Left kidney (tissue), 2 donors: ENCODE measurements around the gene RSF1. TPM values are rescaled to one million over a fixed set of nuclear protein-coding genes. Genes with fewer than 3 reads are reported as not detected.

Experiments used
- DNase-seq: peaks from one replicate; pipeline ENCODE4 v3.0.0-alpha.2; 2013
- polyA plus RNA-seq: library from polyadenylated mRNA; unstranded; fragments of 120-200 nt; gene quantifications from one replicate; pipeline ENCODE4 v1.2.1, GENCODE V29; 2013; ENCODE audit not compliant: insufficient read length

Gene RSF1
- polyA plus RNA-seq, 1 donor, result 76.8 TPM

DNA sequence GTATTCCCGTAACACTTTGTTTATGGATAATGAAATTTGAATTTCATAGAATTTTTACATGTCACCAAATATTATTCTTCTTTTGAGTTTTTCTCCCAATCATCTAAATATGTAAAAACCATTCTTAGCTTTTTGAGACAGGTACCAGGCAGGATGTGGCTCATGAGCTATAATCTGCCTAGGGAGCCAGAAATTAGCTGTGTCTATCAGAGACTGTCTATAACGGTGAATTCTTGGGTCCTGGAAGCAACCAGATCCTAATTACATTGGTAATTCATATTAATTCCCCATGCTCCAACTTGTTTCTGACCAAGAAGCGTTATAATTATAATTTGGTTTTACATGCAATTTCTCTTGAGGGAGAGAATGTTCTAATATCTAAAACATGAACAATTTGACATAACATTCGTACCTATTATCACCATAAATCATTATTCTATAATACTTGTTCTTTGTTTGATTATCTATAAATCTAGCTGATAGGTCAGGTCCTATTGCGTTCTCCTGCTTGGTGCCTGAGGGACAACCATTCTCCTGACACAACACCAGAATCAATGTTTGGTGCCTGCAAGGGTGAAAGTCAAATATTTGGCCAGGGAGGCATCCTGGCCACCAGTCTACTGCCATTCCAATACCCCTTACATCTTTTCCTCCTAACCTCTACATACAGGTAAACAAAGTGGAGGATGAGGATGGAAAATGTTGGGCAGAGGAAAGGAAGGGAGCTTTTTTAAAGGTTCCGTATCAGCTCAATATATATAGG, 69.9 kb downstream of the RSF1 start:
- no peak for DNase-seq

- DNase-seq, result no peak
These were observed 71.3 kb downstream of the RSF1 start for GRCh38 chr11:77749232-77749631.

DNA sequence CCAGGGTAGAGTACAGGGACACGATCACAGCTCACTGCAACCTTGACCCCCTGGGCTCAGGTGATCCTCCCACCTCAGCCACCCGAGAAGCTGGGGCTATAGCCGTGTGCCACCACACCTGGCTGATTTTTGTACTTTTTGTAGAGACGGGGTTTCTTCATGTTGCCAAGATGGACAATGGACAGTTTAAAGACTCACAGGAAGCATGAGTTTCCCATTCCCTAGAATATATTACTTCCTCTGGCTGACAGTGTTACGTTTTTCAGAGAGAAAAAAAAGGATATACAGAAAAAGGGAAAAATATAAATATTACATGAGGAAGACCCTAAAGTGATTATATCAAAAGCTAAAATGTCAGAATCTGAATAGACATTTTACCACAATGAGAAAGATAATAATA, 72.3 kb downstream of the RSF1 start:
- no peak for DNase-seq

DNA sequence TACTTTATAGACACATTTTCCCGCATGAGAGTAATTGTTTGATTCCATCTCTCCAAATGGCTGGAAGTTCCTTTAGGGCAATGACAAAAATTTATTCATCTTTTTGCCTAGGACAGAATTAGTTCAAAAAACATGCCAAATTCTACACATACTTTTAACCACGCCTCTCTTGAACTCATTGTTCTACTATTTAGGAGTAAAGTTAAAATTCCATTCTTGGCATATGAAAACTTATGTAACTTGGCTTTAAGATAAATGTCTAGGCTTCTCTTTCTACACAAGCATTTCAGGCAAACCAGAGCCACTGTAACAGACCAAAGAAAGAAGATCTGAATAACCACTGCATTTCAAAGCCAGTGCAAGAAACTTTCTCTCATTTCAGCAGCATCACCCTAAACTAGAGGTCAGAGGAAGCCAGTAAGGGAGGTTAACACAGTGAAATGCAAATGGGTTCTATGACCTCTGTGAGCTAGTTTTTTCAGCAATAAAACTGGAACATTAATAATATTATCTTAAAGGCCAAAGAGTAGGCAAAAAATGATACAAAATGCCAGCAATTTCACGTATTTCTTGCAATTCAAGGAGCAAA, 73.0 kb downstream of the RSF1 start:
- DNase-seq, result no peak

DNA sequence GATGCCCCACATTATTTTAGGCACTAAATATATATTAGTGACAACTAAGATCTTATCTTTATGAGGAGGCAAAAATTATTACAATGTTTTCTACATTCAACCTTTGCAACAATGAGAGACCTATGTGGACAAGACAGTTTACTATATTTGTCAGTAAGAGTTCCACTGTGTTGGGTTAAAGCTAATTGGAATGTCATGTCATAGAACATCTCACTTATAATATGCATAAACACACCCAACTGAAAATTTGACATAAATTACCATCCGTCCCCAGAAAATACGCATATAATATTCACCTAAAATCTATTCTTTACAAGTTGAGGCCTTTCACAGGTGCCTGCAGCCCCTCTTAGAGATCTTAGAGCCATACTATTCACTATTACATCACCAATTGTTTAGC, 84.0 kb downstream of the RSF1 start:
- DNase-seq, result no peak

DNA sequence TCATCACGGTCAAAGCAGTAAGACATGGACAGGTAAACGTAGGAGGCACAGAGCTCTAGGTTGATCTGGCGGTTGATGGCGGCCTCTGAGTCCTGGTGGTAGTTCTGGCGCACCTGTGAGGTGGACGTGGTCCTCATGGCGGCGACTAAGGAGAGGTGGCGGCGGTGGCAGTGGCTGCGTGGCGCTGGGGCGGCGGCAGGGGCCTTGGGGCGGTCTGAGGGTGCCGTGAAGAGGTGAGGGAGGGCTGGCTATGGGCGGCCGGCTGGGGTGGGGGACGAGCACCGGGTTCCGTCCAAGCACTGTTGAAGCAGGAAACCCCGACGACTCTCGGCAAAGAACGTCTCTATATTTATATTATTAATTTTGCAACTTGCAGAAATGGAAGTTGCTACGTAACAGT, 85.6 kb downstream of the RSF1 start:
- no peak for DNase-seq

DNA sequence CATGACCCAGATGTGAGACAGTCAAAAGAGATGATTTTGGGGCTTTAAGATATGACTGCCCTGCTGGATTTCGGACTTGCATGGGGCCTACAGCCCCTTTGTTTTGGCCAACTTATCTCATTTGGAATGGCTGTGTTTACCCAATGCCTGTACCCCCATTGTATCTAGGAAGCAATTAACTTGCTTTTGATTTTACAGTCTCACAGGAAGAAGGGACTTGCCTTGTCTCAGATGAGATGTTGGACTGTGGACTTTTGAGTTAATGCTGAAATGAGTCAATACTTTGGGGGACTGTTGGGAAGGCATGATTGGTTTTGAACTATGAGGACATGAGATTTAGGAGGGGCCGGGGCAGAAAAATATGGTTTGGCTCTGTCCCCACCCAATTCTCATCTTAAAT, 88.4 kb downstream of the RSF1 start:
- no peak for DNase-seq

DNA sequence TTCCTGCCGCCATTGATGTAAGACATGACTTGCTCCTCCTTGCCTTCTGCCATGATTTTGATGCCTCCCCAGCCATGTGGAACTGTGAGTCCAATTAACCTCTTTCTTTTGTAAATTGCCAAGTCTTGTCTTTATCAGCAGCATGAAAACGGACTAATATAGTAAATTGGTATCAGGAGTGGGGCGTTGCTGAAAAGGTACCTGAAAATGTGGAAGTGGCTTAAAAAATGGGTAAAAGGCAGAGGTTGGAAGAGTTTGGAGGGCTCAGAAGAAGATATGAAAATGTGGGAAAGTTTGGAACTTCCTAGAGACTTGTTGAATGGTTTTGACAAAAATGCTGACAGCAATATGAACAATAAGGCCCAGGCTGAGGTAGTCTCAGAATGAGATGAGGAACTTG, 89.7 kb downstream of the RSF1 start:
- DNase-seq, result no peak

GRCh38 chr11:77729063-77729462, 91.5 kb downstream of the RSF1 start:
- DNase-seq, result no peak

- no peak for DNase-seq
These were observed 92.2 kb downstream of the RSF1 start for GRCh38 chr11:77728203-77728786.

DNA sequence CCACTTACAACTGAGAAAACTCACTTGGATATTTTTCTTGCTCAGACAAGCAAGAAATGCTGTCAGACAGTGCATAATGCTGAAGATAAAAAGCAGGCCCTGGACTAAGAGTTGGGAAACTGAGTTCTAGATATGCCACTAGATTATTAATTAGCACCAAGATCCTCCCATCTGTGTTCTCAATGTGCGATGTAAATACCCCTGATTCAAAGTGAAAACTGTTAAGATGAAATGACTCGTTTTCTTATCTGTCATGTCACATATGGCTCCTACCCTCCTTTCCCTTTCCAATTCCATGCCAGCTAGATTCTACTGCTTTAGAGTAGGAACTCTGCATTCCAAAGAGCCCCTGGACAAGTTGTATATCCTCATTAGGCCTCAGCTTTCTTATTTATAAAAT, 94.0 kb downstream of the RSF1 start:
- no peak for DNase-seq

DNA sequence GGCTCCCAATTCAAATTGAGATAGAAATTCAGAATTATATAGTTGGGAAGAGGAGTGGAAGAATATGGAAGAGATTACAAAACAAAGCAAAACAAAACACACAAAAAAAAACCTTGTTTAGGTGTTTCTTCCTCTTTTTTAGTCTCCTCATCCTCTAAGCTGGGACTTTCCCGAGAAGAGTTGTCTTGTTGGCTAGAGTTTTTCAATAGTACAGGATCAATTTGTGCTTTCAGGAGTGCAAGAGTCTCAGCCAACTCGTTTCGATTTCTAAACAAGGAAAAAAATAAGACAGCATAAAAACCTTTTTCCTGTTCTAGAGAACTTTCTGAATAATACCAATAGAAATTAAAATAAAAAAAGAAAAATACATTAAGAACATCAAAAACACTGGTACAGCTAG, 95.1 kb downstream of the RSF1 start:
- no peak for DNase-seq

DNA sequence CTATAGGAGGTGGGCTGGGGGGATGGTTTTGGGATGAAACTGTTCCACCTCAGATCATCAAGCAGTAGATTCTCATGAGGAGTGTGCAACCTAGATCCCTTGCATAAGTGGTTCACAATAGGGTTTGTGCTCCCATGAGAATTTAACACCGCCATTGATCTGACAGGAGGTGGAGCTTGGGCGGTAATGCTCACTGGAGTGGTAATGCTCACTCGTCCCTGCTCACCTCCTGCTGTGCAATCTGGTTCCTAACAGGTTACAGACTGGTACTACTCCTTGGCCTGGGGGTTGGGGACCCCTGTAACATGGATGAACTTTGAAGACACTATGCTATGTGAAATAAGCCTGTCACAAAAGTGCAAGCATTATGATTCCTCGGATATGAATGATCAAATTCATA, 95.9 kb downstream of the RSF1 start:
- no peak for DNase-seq

DNA sequence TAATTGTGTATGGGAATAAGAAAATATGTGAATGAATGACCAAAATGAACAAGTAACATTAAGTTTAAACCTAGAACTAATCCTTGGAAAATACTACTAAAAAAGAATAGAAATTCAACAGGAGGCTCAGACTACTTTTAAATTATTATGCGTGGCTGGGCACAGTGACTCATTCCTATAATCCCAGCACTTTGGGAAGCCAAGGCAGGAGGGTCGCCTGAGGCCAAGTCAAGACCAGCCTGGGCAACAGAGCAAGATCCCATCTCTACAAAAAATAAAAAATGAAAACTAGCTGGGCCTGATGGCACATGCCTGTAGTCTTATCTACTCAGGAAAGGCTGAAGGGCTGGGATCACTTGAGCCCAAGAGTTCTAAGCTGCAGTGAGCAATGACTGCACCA, 97.5 kb downstream of the RSF1 start:
- no peak for DNase-seq

- DNase-seq, result no peak
These were observed 110.2 kb downstream of the RSF1 start for GRCh38 chr11:77710358-77710757.

GRCh38 chr11:77705876-77706579, 114.5 kb downstream of the RSF1 start:
- no peak for DNase-seq

GRCh38 chr11:77705195-77705875, 115.2 kb downstream of the RSF1 start:
- no peak for DNase-seq

- no peak for DNase-seq
These were observed 116.5 kb downstream of the RSF1 start for GRCh38 chr11:77704029-77704428.

DNA sequence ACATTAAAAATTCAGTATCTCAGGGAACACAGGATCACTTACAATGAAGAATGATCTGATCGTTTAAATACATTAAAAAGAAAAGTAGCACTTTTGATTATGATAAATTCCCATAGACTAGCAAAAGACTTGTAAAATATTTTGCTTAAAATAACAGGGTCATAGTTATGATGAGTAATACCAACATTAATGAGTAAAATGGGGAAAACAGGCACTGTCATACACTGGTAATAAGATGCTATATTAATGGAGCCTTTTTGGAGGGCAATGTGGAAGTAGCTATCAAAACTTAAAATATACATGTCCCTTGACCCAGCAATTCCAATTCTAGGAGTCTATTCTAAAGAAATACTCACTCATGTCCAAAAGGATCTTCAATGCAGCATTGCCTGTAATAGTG, 121.1 kb downstream of the RSF1 start:
- DNase-seq, result no peak

- DNase-seq, result no peak
These were observed 121.6 kb downstream of the RSF1 start for GRCh38 chr11:77698896-77699295.

DNA sequence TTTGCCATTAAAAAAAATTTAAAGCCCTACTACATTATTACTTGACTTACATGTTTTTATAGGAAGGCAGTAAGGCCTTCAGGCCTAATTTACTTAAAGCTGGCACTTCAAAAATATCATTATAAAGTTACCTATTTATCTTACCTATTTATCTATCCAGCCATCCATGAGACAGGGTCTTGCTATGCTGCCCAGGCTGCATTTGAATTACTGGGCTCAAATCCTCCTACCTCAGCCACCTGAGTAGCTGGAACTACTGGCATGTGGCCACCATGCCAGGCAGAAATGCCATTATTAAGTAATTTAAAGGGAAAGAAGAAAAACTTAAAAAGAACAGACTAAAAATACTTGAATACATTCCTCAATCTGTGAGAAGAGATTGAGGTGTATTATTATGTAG, 122.7 kb downstream of the RSF1 start:
- DNase-seq, result no peak

DNA sequence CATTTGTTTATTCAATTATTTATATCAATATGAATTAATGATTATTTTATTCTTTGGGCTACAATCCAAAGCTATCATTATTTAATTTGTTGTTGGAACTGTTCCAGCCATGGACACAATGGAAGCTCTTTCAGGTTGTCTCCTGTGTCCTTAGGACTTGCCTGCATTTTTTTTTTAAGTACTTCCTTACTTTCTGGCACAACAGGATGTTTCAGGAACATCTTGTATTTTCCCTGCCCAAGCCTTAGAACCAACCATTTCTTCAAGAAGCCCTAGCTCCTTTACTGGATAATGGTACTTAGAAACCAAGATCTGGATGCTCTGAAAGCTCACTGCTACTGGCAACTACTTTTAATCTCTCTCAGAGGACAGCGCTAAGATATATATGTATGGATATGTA, 125.1 kb downstream of the RSF1 start:
- DNase-seq, result no peak

GRCh38 chr11:77690649-77691048, 129.9 kb downstream of the RSF1 start:
- DNase-seq, result no peak
